H1 (cell line): ENCODE results near the gene SEMG2. TPM values are rescaled to one million over a fixed set of nuclear protein-coding genes. Genes with fewer than 3 reads are reported as not detected.

Experiments
- CTCF ChIA-PET: fragments of 300-600 bp; sonication (Branson Sonifier 250); formaldehyde crosslinking; loops from one replicate; lab custom pipeline; 2021; ENCODE audit not compliant: partially characterized antibody; lab: Charles Lee
- POLR2A ChIA-PET: fragments of 300-600 bp; sonication (Branson Sonifier 250); formaldehyde crosslinking; loops from one replicate; lab custom pipeline; 2021; ENCODE audit warnings: inconsistent platforms; ENCODE audit not compliant: partially characterized antibody; lab: Charles Lee
- DNase-seq, 2 experiments: peaks; one replicate each; pipeline versions ENCODE4 v3.0.0 to v3.0.0-alpha.2; 2010 to 2022; ENCODE audit warnings: low spot score in 2 of 2, low read depth in 1 of 2, mixed read lengths in 1 of 2
- FAIRE-seq: peaks from 2 replicates; lab custom pipeline; 2011; peaks lifted over from hg19 to GRCh38; lab: Jason Lieb, UNC
- H2AFZ ChIP-seq: 2 replicates; pipeline ENCODE4 v1.8.1; 2012; ENCODE audit warnings: low read length, inconsistent platforms
- H2AK5ac ChIP-seq: 2 replicates; pipeline ENCODE4 v1.6.1; 2013; ENCODE audit warnings: low read depth, low read length
- H2BK120ac ChIP-seq: replicated peaks from 2 replicates; pipeline ENCODE3; 2013; ENCODE audit warnings: low read depth, low read length, inconsistent platforms
- H2BK12ac ChIP-seq: 2 replicates; pipeline ENCODE4 v1.6.1; 2013; ENCODE audit warnings: low read depth, low read length
- H2BK15ac ChIP-seq: 2 replicates; pipeline ENCODE4 v1.6.1; 2013; ENCODE audit warnings: low read length
- H2BK20ac ChIP-seq: 2 replicates; pipeline ENCODE4 v1.6.1; 2013; ENCODE audit warnings: low read length
- H2BK5ac ChIP-seq: 2 replicates; pipeline ENCODE4 v1.6.1; 2013; ENCODE audit warnings: low read depth, low read length
- H3K14ac ChIP-seq: 2 replicates; pipeline ENCODE4 v1.6.1; 2013; ENCODE audit warnings: inconsistent platforms; ENCODE audit not compliant: insufficient read length
- H3K18ac ChIP-seq: 2 replicates; pipeline ENCODE4 v1.6.1; 2013; ENCODE audit warnings: low read length; ENCODE audit errors: extremely low read depth
- H3K23ac ChIP-seq: 2 replicates; pipeline ENCODE4 v1.6.1; 2013; ENCODE audit warnings: inconsistent platforms; ENCODE audit not compliant: insufficient read length
- H3K23me2 ChIP-seq: 2 replicates; pipeline ENCODE4 v1.6.1; 2013; ENCODE audit warnings: low read depth, low read length
- H3K27ac ChIP-seq: 2 replicates; pipeline ENCODE4 v1.6.1; 2011; ENCODE audit warnings: low read depth, low read length, inconsistent platforms
- H3K27me3 ChIP-seq, 4 experiments: replicated peaks in 1 of 4; 1 replicate in 1 of 4; 2 replicates in 3 of 4; pipeline versions ENCODE4 v1.6.1 to v1.8.1; 2011 to 2013; ENCODE audit warnings: low read length in 3 of 4, mild to moderate bottlenecking in 3 of 4, inconsistent platforms in 2 of 4, mixed read lengths in 2 of 4, moderate library complexity in 1 of 4; ENCODE audit not compliant: control insufficient read depth in 3 of 4, insufficient read depth in 3 of 4; ENCODE audit errors: extremely low read depth in 1 of 4
- H3K36me3 ChIP-seq, 4 experiments: 2 replicates each; pipeline versions ENCODE4 v1.6.1 to v1.8.1; 2011 to 2013; ENCODE audit warnings: mild to moderate bottlenecking in 4 of 4, low read length in 3 of 4, moderate library complexity in 2 of 4, control low read depth in 1 of 4, inconsistent platforms in 1 of 4; ENCODE audit not compliant: insufficient read depth in 4 of 4, control insufficient read depth in 2 of 4
- H3K4ac ChIP-seq: replicated peaks from 2 replicates; pipeline ENCODE3; 2013; ENCODE audit warnings: low read length, low read depth, mixed read lengths, inconsistent platforms; ENCODE audit not compliant: insufficient read length
- H3K4me1 ChIP-seq, 4 experiments: replicated peaks in 1 of 4; 1 replicate in 1 of 4; 2 replicates in 3 of 4; pipeline versions ENCODE4 v1.6.1 to v1.8.1; 2011 to 2013; ENCODE audit warnings: low read length in 3 of 4, inconsistent platforms in 2 of 4, mixed read lengths in 1 of 4; ENCODE audit not compliant: insufficient read depth in 4 of 4, control insufficient read depth in 3 of 4
- H3K4me2 ChIP-seq, 2 experiments: 2 replicates each; pipeline versions ENCODE4 v1.6.1 to v1.8.1; 2011 to 2013; ENCODE audit warnings: low read depth in 2 of 2, low read length in 2 of 2, control low read depth in 1 of 2, inconsistent platforms in 1 of 2, mild to moderate bottlenecking in 1 of 2; ENCODE audit not compliant: insufficient read depth in 1 of 2
- H3K4me3 ChIP-seq, 4 experiments: fragments of 200-600, 300-600 bp in 1 of 4; sonication (generic), shearing (Covaris generic), sonication (Bioruptor Twin) in 1 of 4; 2 replicates each; pipeline versions ENCODE4 v1.5.1 to v1.8.1; 2011 to 2016; ENCODE audit warnings: low read length in 4 of 4, low read depth in 3 of 4, control low read depth in 2 of 4, inconsistent platforms in 2 of 4, mild to moderate bottlenecking in 2 of 4, mixed read lengths in 1 of 4, moderate library complexity in 1 of 4; ENCODE audit not compliant: insufficient read depth in 2 of 4; ENCODE audit errors: extremely low read depth in 1 of 4
- H3K56ac ChIP-seq: replicated peaks from 2 replicates; pipeline ENCODE3; 2013; ENCODE audit warnings: low read depth, mild to moderate bottlenecking, mixed read lengths, low read length, inconsistent platforms; ENCODE audit not compliant: insufficient read length
- H3K79me1 ChIP-seq: 2 replicates; pipeline ENCODE4 v1.6.1; 2013; ENCODE audit warnings: low read depth, low read length, control low read depth
- H3K79me2 ChIP-seq, 2 experiments: 2 replicates each; pipeline versions ENCODE4 v1.6.1 to v1.8.1; 2012 to 2013; ENCODE audit warnings: low read length in 2 of 2, mild to moderate bottlenecking in 2 of 2, inconsistent platforms in 1 of 2; ENCODE audit not compliant: insufficient read depth in 2 of 2, control insufficient read depth in 1 of 2
- H3K9ac ChIP-seq, 4 experiments: replicated peaks in 1 of 4; 1 replicate in 1 of 4; 2 replicates in 3 of 4; pipeline versions ENCODE4 v1.6.1 to v1.8.1; 2011 to 2013; ENCODE audit warnings: low read depth in 3 of 4, low read length in 3 of 4, control low read depth in 2 of 4, mild to moderate bottlenecking in 2 of 4, moderate library complexity in 2 of 4, inconsistent platforms in 1 of 4; ENCODE audit errors: extremely low read depth in 1 of 4
- H3K9me3 ChIP-seq, 2 experiments: 2 replicates each; pipeline versions ENCODE4 v1.6.1 to v1.8.1; 2012 to 2013; ENCODE audit warnings: mild to moderate bottlenecking in 2 of 2, moderate library complexity in 2 of 2, control low read depth in 1 of 2, inconsistent platforms in 1 of 2, low read depth in 1 of 2, low read length in 1 of 2, mixed read lengths in 1 of 2; ENCODE audit not compliant: insufficient read depth in 2 of 2
- H4K20me1 ChIP-seq, 2 experiments: replicated peaks in 1 of 2; 2 replicates each; pipeline versions ENCODE3 to v1.8.1; 2011 to 2013; ENCODE audit warnings: inconsistent platforms in 2 of 2, low read length in 2 of 2, mild to moderate bottlenecking in 1 of 2; ENCODE audit not compliant: insufficient read depth in 2 of 2, control insufficient read depth in 1 of 2
- H4K5ac ChIP-seq: 2 replicates; pipeline ENCODE4 v1.6.1; 2013; ENCODE audit warnings: low read length, low read depth, mixed read lengths, inconsistent platforms; ENCODE audit not compliant: insufficient read length
- H4K8ac ChIP-seq: 2 replicates; pipeline ENCODE4 v1.8.0; 2013; ENCODE audit warnings: mild to moderate bottlenecking, moderate library complexity, low read length, inconsistent platforms; ENCODE audit not compliant: insufficient read depth; ENCODE audit errors: extremely low read depth
- H4K91ac ChIP-seq: replicated peaks from 2 replicates; pipeline ENCODE3; 2013; ENCODE audit warnings: low read length, mixed read lengths, inconsistent platforms; ENCODE audit not compliant: insufficient read length
- ATF3 ChIP-seq: IDR thresholded peaks from 2 replicates; pipeline ENCODE4 v1.6.1; 2011; ENCODE audit warnings: low read depth, mild to moderate bottlenecking, low read length; ENCODE audit not compliant: insufficient read depth
- CBX8 ChIP-seq: fragments of 300-800, 300-1000 bp; sonication (generic); IDR thresholded peaks from 2 replicates; pipeline ENCODE4 v1.7.1; 2016; ENCODE audit warnings: low read depth, low read length, borderline replicate concordance
- CEBPB ChIP-seq: IDR thresholded peaks from 2 replicates; pipeline ENCODE4 v1.6.1; 2012; ENCODE audit warnings: low read depth, low read length
- CREB1 ChIP-seq: IDR thresholded peaks from 2 replicates; pipeline ENCODE4 v1.6.1; 2012; ENCODE audit warnings: inconsistent platforms
- CTBP2 ChIP-seq: IDR thresholded peaks from 2 replicates; pipeline ENCODE4 v1.7.0; 2011; ENCODE audit warnings: borderline replicate concordance, mild to moderate bottlenecking, moderate library complexity, mixed read lengths, low read length; ENCODE audit not compliant: insufficient read depth, insufficient read length
- E2F6 ChIP-seq: IDR thresholded peaks from 2 replicates; pipeline ENCODE4 v1.6.1; 2012; ENCODE audit warnings: inconsistent platforms
- SAP30 ChIP-seq: fragments of 300-600 bp; sonication (generic); IDR thresholded peaks from 2 replicates; pipeline ENCODE4 v1.7.1; 2012; ENCODE audit warnings: low read length, moderate library complexity, mild to moderate bottlenecking, inconsistent platforms; ENCODE audit not compliant: insufficient read depth, insufficient replicate concordance
- SUZ12 ChIP-seq: fragments of 200-600 bp; sonication (generic); IDR thresholded peaks from 2 replicates; pipeline ENCODE4 v1.6.1; 2012; ENCODE audit warnings: mild to moderate bottlenecking, inconsistent platforms, low read length, moderate library complexity, mixed read lengths
- TCF12 ChIP-seq: IDR thresholded peaks from 2 replicates; pipeline ENCODE4 v1.6.1; 2011; ENCODE audit warnings: low read depth, mild to moderate bottlenecking, low read length
- WGBS, 2 experiments: shearing (Covaris generic) in 1 of 2; methylation state at CpG; one replicate each; pipeline versions ENCODE4 v1.1.6 to v1.1.7; 2013 to 2015; ENCODE audit warnings: low lambda C conversion rate in 2 of 2, mixed read lengths in 2 of 2, inconsistent platforms in 1 of 2, low coverage in 1 of 2, missing lambda C conversion rate in 1 of 2; ENCODE audit not compliant: insufficient replicate concordance in 2 of 2, insufficient coverage in 1 of 2, insufficient read length in 1 of 2; ENCODE audit errors: extremely low coverage in 1 of 2, missing lambda C conversion rate in 1 of 2; 5-methylcytosine and 5-hydroxymethylcytosine counted together
- polyA plus RNA-seq, 7 experiments: library from polyadenylated mRNA; depleted of rRNA in 3 of 7; stranded (reverse) in 5 of 7; unstranded in 2 of 7; fragments of >200 nt in 5 of 7; fragments of 200-250 nt in 2 of 7; gene quantifications; 1 replicate in 5 of 7; 2 replicates in 1 of 7; 4 replicates in 1 of 7; pipeline versions ENCODE4 v1.2.1 to v1.2.3, GENCODE V29; 2011 to 2013; ENCODE audit warnings: missing spikeins in 2 of 7, mixed read lengths in 2 of 7
- total RNA-seq: library from RNA; stranded (reverse); fragmentation: NEBNext Ultra II Directional; extraction: Animal tissue kit (Norgen Biotek cat#: 25700); gene quantifications from 2 replicates; pipeline ENCODE4 v1.2.1, GENCODE V29; 2021
- TF ChIP-seq, protein P1 (sequence below), 3 experiments: IDR thresholded peaks; 1 replicate in 2 of 3; 2 replicates in 1 of 3; pipeline versions ENCODE4 v1.5.1 to v1.6.1; 2011; ENCODE audit warnings: low read length in 3 of 3, mild to moderate bottlenecking in 3 of 3, inconsistent platforms in 2 of 3, low read depth in 1 of 3, moderate library complexity in 1 of 3; ENCODE audit not compliant: insufficient read depth in 1 of 3; ENCODE audit errors: control extremely low read depth in 1 of 3

SEMG2 gene
- total and polyA plus RNA-seq, 2 of the 8 experiments (the other 6 are each of a cell fraction or from before 2014, with no cell fraction given) = not detected

DNA sequence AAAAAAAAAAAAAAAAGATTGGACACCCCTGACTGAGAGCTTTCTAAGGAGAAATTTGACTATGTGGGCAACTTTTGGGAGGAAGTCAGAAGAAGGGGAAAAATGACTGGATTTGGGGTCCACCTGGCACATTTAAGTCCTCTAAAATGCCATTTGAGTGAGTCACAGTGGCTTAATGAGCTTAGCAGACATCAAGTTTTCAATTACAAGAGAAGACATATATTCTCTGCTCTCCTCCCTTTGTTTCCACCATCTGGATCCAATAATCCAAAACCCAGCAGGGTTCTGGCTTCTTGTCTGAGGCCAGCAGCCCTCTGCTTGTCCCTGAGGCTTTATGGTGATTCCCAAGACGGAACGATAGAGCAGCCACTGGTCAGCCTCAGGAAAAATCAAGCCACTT, 39.5 kb upstream of the SEMG2 start:
- no peak for FAIRE-seq
- H3K23ac ChIP-seq = no peak overlapping the region
- no peak for TF ChIP-seq TCF12
- no peak for TF ChIP-seq SUZ12
- TF ChIP-seq CBX8 = no peak
- TF ChIP-seq, protein P1, sequence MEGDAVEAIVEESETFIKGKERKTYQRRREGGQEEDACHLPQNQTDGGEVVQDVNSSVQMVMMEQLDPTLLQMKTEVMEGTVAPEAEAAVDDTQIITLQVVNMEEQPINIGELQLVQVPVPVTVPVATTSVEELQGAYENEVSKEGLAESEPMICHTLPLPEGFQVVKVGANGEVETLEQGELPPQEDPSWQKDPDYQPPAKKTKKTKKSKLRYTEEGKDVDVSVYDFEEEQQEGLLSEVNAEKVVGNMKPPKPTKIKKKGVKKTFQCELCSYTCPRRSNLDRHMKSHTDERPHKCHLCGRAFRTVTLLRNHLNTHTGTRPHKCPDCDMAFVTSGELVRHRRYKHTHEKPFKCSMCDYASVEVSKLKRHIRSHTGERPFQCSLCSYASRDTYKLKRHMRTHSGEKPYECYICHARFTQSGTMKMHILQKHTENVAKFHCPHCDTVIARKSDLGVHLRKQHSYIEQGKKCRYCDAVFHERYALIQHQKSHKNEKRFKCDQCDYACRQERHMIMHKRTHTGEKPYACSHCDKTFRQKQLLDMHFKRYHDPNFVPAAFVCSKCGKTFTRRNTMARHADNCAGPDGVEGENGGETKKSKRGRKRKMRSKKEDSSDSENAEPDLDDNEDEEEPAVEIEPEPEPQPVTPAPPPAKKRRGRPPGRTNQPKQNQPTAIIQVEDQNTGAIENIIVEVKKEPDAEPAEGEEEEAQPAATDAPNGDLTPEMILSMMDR (IDR thresholded peaks at IDR 0.05; ENCODE audit: control extremely low read depth in 1 of 3, insufficient read depth in 1 of 3, low read depth in 1 of 3, low read length in 3 of 3) = no peak
- no peak for TF ChIP-seq SAP30
- TF ChIP-seq ATF3 = no peak
- TF ChIP-seq CEBPB = no peak
- no peak for TF ChIP-seq CTBP2
- no peak for TF ChIP-seq E2F6
- no peak for TF ChIP-seq CREB1

More for the DNA sequence above, 39.5 kb upstream of the SEMG2 start:
- H2AK5ac ChIP-seq = no peak overlapping the region
- no peaks in the 10 kb centered on the region for H3K23me2 ChIP-seq
- H3K18ac ChIP-seq = no peak overlapping the region
- H3K4ac ChIP-seq = no peak overlapping the region
- no peak overlapping the region for H2BK20ac ChIP-seq
- H3K14ac ChIP-seq = no peak overlapping the region
- H2AFZ ChIP-seq = no peak overlapping the region
- H4K91ac ChIP-seq = no peak overlapping the region
- no peak overlapping the region for H4K5ac ChIP-seq
- no peaks in the 10 kb centered on the region for H3K9me3 ChIP-seq
- H3K9ac ChIP-seq = no peak overlapping the region
- H3K79me2 ChIP-seq = no peaks in the 10 kb centered on the region
- no peak overlapping the region for H3K4me3 ChIP-seq
- no peak overlapping the region for H2BK5ac ChIP-seq
- H4K8ac ChIP-seq = no peak overlapping the region
- no peak for DNase-seq
- H3K4me2 ChIP-seq = no peak overlapping the region
- ChIA-PET POLR2A (no interaction called here), CTCF (no interaction called here)
- H3K27ac ChIP-seq = no peak overlapping the region
- no peaks in the 10 kb centered on the region for H3K4me1 ChIP-seq
- H2BK15ac ChIP-seq = no peak overlapping the region
- H3K36me3 ChIP-seq = no peaks in the 10 kb centered on the region
- H4K20me1 ChIP-seq = no peaks in the 10 kb centered on the region
- H3K79me1 ChIP-seq = no peaks in the 10 kb centered on the region
- H3K27me3 ChIP-seq = no peaks in the 10 kb centered on the region
- H3K56ac ChIP-seq = no peak overlapping the region
- H2BK12ac ChIP-seq = no peak overlapping the region
- 96% methylated on average over 2 of the region's 2 CpGs; no CpG with 5 or more reads in 1 of the 2 experiments for WGBS, 2 experiments
- H2BK120ac ChIP-seq = no peak overlapping the region
